ENCODE results near the gene NNAT. TPM values are rescaled to one million over a fixed set of nuclear protein-coding genes. Genes with fewer than 3 reads are reported as not detected.

NNAT gene
- polyA plus RNA-seq, 10 donors = 311 to 686 (median 530) TPM

DNA sequence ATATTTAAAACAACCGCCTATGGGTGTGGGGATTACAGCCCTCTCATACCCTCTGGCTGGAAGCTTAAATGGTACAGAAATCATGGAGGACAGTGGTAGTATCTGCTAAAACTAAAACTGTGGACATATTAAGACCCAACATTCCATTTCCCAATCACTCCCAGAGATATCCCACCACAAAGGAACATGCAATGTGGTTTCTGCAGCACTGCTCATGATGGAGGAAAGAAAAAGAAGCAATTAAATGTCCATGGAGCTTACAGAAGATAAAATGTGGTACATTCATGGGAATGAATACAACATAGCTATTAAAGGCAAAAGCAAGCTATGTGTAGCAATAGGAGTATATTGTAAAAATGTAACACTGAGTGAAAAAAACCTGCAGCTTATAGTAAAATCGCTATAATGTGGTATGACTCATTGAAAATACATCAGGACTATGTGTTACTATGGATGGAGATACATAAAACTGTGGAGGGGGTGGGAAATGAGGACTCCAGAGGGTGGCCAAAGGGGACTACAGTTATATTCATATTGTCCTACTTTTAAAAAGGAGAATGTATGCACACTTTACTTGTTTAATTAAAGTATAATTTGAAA is 22.9 kb upstream of the NNAT start:
- DNase-seq = peak in 1 of 3 donors; percentile 41

DNA sequence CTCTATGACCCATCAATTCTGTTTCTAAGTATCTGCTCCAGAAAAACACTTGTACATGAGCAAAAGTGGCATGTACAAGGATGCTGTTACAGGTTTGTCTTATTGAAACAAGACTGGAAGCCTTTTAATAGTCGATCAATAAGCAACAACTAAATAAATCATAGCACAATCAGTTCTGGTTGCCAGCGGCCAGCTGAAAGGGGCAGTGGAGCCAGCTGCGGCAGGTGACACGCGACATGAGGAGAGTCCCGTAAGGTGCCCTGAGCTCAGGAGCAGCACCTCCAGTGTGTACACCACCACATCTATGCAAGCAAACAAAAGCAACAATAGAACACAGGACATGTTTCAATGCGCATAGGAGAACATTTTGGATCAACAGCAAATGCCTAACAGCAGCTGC is 20.7 kb upstream of the NNAT start:
- no peak for DNase-seq

DNA sequence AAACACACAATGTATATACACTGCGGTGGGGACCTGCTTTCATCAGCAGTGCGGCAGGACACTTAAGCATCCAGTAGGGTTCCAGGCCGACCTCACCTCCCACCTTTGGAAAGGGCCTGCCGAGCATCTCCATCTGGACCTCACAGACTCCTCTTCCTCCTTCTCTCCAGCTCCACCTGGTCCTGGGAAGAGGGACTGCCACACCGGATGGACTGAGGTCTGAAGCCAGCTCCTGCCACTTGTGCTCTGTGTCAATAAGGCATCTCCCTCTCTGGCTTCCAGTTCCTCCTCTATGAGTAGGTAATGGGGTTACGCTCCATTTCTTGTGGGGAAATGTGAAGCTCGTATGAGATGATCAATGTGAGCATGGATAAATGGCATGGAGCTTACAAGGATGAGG is 19.1 kb upstream of the NNAT start:
- no peak for DNase-seq

DNA sequence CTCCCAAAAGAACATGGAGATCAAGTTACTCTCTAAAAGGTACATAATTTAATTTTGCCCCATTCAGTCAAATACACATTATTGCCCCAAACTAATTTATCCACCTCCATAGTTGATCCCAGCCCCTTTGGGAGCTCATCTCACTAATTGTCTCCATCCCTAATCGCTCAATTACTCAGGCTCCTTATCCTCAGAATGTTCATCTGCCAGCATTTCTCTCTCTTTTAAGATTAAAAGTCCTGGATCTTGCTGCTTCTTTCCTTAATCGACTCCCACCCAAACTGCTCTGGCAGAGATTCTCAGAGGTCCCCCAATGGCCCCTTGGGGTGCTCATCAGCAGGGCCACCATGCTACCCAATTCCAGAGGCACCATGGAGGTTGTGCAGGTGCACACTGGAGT is 18.4 kb upstream of the NNAT start:
- DNase-seq = no peak

DNA sequence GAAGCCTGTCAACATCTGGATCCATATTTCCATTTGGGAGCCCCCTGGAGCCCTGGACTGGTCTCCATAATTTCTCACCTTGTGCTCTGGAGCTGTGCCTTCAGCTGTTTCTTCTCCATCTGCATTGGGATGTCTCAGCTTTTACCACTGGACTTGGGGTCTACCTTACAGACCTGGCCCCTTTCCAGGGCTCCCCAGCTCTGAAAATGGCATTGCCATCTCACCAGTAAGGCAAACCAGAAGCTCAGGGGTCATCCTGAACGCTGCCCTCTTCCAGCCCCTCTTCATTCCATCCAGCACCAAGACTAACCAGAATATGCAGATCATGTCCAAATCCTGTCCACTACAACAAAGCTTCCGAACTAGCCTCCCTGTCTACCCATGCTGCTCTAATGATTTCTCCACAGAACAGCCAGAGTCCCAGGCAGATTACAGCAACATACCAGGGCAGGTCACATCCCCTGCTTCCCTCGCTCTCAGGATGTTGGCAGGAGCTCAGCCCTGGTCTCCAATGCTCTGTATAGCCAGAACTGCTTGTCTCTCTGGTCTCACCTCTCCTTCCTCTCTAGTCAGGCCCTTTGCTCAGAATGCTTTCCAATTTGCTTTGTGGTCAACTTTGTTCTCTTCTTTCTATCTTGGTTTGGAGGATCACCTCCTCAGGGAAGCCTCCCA is 17.7 kb upstream of the NNAT start:
- DNase-seq = no peak

DNA sequence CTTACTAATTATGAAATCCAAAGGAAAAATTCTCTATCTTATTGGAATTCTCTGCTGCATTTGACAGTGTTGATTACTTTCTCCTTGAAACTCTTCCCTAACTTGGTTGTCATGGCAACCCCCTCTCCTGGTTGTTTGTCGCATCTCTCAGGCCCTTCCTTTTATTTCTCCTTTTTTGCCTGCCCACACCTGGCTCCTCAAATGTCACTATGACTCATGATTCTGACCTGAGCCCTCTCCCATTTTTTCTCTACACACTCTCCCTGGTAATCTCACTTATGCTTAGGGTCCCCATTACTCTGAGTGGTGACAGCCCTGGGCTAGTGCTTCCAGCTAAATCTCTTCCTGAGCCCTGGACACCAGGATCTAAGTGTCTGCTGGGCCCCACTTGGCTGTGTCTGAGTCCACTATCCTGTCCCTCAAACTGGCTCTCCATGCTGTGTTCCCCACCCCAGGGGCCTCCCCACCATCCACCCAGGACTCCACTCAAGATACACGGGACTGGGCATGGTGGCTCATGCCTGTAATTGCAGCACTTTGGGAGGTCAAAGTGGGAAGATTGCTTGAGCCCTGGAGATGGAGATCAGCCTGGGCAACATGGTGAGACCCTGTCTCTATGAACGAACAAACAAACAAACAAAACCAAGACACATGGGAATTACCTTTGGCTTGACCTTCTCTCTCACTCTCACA is 16.5 kb upstream of the NNAT start:
- no peak for DNase-seq

DNA sequence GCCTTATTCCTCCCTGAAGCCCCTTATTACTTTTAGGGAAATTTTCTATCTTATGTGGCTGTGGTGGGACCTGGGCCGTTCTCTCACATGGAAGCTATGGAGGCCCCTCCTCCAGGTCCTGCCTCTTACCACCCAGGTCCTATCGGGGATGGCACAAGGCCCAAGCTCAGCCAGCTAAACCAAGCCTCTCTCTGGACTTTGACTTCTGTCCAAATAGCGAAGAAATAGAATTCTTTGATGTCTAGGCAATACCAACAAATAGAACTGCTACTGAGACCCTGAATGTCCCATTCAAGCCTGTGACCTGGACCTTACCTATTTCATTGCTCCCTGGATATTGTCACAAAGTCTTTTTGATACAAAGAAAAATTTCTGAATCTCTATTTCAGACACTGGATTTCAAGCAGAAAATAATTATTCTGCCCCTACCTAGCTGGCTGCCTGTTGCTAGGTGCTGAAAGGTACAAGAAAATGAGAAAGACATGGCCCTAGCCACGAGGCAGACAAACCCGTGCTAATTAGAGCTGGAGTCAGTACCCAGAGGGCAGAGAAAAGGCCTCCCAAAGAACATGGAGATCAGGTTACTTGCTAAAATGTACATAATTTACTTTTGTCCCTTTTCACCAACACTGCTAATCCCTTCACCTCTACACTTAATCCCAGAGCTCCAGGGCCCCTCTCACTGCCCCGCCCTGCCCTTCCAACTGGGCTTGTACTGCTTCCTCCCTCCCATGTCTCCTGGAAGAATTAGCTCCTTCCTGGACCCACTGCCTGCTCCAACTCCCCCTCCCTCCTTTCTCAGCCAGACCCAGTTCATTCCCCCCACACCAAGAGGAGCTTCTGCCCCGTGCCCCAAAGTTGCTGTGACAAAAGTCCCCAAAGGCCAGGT is 15.5 kb upstream of the NNAT start:
- DNase-seq = no peak

DNA sequence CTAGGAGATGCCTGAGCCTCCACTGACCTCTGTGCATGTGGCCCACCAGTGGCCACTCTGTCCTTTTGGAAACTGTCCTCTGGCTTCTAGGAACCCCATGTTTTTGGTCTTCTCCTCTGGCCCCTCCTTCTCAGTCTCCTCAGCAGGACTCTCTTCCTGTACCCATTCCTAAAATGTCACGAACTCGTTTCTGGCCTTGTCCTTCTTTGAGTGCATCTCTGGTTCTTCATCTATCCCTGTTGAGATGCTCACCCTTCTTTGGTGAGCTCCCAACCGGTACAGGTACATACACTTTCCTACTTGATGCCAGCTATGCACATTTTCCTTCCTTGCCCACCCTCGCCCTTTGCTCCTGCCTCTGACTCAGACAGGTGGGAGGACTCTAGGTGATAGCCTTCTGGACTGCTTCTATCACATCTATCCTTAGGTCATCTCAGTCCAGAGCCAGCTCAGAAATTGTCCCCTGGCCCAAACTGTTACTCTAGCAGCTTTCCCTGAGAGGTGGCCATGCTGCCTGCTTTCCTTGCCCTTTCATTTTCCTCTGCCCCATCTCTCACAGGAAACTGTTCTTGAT is 14.8 kb upstream of the NNAT start:
- no peak for DNase-seq

DNA sequence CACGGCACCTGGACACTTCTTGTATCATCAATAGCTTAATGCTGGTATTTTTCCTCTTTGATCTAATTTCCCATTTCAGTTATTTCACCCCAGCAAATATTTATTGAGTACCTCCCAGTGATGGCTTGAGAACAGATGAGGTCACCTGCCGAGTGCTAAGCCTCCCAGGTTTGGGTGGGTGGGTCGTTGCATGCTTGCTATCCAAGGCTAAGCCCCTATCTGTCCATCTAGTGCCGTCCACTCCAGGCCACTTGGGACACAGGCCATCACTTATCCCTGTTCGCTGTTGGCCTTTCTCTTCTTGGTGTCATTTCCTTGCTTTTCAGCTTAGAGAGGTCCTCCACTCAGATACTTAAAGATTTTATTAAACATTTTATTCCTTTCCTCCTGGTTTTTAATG is 10.8 kb upstream of the NNAT start:
- DNase-seq = no peak

DNA sequence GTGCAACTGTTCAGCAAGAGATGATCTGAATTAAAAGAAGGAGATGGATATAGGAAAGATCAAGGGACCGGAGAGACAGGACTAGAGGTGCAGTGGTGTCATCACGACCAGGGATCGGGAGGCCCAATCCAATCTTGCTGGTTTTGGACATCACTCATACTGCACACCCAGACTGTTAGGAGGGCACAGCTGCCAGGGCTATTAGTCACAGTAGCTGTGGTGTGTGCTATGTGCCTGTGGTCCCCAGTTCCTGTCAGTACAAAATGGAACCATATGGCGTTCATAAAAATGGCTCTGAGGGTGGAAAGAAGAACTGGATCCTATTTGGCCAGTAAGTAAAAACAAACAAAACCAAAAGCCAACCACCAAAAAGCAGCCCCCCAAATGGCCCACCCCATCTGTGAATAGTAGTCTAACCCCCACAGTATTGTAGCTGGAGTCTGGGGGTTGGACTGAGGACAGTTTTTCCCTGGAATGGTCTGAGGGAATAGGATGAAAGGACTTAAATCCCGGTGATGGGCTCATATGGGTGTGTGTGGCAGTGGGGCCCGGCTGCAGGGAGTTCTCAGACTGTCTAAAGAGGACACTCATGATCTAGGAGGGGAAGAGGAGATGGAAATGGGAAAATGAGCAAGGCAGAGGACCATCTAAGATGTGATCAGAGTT is 9.3 kb upstream of the NNAT start:
- DNase-seq = peak in 1 of 3 donors; percentile 81

DNA sequence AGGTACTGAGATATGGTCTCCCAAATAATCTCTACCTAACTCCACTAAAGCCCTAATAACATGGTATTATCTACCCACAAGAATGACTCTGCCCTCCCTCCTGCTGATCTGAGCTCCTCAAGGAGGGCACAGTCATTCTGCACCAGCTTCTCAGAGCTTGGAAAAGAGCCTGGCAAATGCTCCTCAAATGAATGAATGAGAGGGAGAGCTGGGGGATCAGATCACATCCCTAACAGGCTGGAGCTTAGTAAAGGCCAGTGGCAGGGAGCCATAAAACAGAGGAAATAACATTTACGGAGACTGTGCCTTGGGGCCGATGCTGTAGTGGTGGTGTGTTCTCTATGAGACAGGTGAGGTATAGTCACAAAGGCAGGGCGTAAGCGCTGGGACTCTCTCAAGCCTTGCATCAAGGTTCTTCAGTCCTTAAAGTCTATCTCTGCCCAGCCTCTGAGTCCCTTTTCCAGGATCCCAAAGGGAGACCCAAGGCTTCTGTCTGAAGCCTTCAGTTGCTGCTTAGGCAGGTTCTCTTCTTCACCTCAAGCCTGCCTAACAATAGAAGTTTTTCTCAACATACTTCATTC is 7.2 kb upstream of the NNAT start:
- DNase-seq = no peak

DNA sequence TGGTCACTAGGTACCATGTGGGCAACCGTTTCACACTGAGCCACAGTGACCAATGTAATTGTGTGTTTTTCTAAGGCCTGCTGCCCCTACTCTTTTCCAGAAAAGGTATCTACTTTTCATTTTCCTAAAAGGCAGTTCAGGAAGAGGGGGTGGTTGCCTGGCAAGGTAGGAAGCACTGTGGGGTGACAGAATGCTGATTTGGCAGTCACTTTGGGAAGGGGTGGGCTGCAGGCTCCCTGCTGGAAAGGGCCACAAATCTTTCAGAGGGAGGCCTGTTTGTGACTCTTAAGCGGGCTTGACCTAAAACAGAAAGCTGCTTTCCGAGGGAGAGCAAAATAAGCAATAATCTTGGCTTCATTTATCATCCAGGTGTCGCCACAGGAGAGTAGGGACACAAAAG is 5.2 kb upstream of the NNAT start:
- no peak for DNase-seq

DNA sequence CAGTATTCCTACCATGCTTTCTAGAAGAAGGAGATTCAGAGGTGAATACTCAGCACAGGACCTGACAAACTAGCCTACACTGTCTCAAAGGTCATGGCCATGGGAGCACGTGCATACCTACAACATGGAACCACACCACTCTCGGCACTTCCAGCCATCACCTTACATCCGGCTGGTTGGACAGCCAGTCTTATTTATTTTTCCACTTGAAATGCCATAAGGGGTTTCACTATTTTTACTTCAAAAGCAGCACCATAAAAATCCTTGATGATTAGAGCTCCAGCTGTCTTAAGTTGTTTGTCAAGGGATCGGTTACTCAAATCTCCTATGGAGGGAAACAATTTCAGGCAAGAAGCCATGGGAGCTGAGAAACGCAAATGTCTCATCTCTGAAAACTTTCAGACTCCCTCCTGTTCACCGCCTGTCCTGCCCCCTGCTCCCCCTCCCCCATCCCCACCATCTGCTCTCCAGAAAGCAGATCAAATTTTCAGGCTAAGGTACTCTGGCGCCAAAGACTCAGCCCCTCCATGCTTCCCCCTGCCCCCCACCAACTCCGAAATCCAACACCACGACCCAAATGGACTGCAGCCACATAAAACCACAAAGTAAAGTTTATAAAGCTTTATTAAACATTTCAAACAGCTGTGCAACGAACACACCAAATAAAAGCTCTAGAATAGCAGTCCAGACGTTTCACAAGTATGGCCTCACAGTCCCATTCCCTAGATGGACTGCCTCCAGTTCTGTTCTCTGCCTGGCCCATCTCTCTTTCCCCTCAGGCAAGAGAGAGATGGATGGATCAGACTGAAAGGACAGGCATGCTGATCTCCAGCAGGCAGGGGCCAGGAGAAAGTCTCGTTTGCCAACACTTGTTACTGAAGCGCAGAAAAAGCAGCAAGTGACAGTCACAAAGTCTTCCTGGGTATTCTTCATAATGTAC is 4.0 kb upstream of the NNAT start:
- peak in 2 of 3 donors; percentile 57 to 80 for DNase-seq

DNA sequence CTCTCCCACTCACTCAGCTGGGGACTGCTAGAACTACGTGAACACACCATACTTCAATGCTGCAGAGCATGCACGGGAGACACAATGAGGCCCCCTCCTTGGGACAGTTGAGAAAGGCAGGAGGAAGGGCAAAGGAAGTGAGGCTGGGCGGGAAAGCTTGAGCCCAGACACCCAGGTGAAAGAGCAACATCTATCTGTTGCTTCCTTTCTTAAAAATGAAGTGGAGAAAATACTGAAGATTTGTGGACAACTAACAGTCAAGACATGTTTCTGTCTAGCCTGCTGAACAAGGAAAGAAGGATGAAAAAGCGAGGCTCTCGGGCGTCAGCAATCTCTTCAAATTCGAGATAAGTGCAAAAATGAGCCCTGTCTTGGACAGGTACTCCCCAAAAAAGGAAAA is 3.0 kb upstream of the NNAT start:
- no peak for DNase-seq

DNA sequence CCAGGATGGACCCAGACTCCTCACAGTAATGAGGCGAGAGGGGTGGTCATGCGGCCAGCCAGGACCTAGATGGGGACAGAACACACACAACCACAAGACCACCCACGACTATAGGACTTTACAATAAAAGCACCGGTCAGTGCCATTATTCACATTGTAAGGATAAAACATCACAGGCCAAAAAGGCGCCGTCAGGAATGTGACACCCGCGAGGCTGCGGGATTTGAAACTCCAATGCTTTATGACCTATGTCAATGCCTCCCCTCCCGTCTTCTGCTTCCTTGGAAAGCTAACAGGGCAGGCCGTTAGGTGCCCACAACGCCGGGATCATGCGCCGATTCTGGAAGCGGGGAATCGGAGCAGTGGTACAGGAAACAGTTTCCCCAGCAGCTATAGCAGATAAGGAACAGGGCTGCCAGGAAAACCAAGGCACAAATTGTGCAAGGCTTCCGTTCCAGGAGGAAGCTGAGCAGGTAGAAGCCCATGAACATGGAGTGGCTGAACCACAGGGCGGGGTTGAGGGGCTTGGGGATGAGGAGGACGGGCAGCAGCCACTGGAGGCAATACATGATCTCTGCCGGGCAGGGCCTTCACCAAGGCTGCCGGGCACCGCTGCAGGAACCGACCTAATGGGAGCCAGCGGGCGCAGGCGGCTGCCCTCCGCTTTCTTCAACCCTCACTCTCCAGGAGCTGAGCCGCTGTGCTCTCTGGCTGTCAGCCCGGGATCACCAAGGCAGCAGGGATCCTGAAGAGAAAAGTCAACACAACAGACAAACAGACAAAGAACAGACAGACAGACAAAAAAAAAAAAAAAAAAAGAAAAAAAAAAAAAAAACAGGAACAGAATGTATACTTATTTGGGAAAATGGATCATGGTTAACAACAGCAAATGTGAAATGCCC is 2.2 kb upstream of the NNAT start:
- DNase-seq = no peak

DNA sequence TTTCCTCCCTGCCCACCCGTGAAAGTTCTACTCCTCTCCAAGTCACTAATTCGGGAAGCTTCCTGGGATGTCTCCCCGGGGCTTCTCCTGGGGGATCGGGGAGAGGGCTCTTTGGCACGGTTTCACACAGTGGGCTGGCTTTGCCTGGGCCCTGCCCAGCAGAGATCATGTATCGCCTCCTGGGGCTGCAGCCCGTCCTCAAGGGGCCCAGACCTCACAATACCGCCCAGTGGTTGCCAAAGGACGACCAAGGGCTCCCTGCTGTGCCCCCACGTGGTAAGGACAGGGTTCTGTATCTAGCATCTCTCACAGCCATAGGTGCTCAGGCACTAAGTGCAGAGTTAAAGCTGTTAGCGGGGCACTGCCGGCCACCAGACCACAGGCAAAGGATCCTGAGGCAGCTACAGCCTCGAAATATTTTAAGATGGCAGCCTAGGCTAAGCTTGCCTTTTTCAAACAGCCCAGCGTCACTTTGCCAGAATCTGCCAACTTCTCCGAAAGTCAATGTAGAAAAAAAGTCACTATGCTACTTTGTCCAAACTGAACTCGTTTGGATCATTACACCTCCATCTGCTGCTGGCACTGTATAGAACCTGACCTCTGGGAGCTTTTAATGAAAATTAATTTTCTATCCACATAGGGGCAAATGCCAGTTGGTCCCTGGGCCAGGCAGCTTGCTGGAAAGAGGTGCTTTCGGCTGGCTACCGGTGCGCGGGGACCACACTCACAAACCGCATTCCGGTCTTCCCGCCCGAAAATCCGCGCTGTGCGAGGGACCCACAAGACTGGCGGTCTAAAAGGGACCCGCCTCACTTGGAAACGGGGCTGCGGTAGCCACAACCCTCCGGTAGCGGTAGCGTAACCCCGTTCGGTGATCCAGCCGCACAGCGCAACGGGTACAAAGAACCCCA is 1.3 kb upstream of the NNAT start:
- peak in 1 of 3 donors; percentile 42 for DNase-seq

DNA sequence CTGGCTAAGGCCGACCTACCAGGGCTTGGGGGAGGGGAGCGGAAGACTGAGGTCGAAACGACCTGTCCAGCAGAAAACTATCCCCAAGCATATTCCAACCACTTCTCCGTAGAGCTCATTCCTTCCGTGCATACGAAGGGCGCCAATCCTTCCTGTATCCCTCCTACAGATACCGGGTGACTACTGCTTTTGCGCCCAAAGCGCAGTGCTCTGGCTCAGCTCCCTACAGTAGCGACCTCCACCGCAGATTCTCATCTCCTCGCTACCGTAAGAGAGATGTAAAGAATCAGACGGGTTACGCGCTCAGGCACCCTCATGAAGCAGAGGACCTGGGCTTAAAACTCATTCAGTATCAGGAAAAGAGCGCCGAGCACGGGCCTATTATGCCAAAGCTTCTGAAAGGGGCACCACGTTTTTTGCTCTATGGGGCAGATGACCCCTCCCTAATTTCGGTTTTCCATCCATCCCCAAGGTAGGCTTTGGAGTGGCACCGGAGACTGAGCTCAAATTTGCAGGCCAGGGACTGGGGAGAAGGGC is 563 bp upstream of the NNAT start:
- no peak for DNase-seq

All from muscle of back (tissue), 11 donors.